BLaER1 treated with 17β-estradiol and CSF1 and Interleukin-3, amounts not matched to agents 10 nM and 100 nM (cell line): ENCODE measurements around the gene ALK.

Experiments used
- H3K27ac ChIP-seq, 11 experiments: shearing (Covaris generic); formaldehyde crosslinking; 2 replicates each; pipeline ENCODE4 v1.8.1; 2022
- H3K27me3 ChIP-seq, 11 experiments: shearing (Covaris generic); formaldehyde crosslinking; 2 replicates each; pipeline ENCODE4 v1.8.1; 2022
- H3K36me3 ChIP-seq, 11 experiments: shearing (Covaris generic); formaldehyde crosslinking; 2 replicates each; pipeline ENCODE4 v1.8.1; 2022
- H3K4me1 ChIP-seq, 10 experiments: shearing (Covaris generic); formaldehyde crosslinking; 2 replicates each; pipeline ENCODE4 v1.8.1; 2022
- H3K4me2 ChIP-seq, 11 experiments: shearing (Covaris generic); formaldehyde crosslinking; 2 replicates each; pipeline ENCODE4 v1.8.1; 2022
- H3K4me3 ChIP-seq, 10 experiments: shearing (Covaris generic); formaldehyde crosslinking; 2 replicates each; pipeline ENCODE4 v1.8.1; 2022
- H3K9ac ChIP-seq, 11 experiments: shearing (Covaris generic); formaldehyde crosslinking; 2 replicates each; pipeline ENCODE4 v1.8.1; 2022
- H3K9me3 ChIP-seq, 11 experiments: shearing (Covaris generic); formaldehyde crosslinking; replicated peaks in 1 of 11; 2 replicates each; pipeline ENCODE4 v1.8.1; 2022
- H4K20me1 ChIP-seq, 11 experiments: shearing (Covaris generic); formaldehyde crosslinking; 2 replicates each; pipeline ENCODE4 v1.8.1; 2022
- Cebpa-rat ChIP-seq, 11 experiments: shearing (Covaris generic); IDR thresholded peaks; 2 replicates each; pipeline ENCODE4 v1.8.1; 2022

Gene ALK

DNA sequence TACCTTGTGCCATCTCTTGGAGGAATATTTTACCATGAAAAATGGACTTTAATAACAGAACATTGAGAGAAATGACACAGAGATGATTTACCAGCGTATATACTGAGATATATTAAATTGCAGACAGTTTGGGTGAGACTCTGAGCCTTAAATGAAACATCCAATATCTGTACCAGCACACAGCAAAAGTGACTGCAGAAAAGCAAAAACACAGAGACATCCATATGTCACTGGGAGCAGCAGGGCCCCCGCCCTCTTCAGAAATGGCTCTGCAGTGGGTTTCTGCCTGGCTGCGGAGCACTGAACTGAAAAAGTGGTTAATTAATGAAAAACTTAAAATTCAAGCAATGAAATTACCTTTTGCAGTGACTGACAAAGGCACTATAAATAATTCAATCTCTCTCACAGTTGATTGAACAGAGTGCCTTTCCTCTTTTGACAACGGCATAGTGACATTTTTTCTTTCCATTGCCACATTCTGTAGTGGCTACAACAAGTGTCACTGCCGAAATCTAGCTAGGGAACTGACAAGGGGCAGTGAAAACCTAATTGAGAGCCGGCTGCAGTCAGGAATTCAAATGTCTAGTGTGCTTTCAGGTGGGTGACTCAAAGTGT, 353.4 kb downstream of the ALK start:
- no peak overlapping the region for H3K27ac ChIP-seq
- H3K4me2 ChIP-seq = peak overlapping the region in 9 of 11 experiments; percentile 13 to 66 (median 49); a peak in 17 of 22 replicates
- H3K4me3 ChIP-seq = no peak overlapping the region
- peaks cover 0 to 15% (median 12%) of the 10 kb centered on the region in 10 experiments; a peak in 14 of 20 replicates for H3K4me1 ChIP-seq
- H3K9ac ChIP-seq = no peak overlapping the region
- TF ChIP-seq Cebpa-rat (IDR thresholded peaks at IDR 0.05) = no peak
- H4K20me1 ChIP-seq = no peaks in the 10 kb centered on the region; a peak in 1 of 22 replicates
- H3K9me3 ChIP-seq = no peaks in the 10 kb centered on the region
- H3K27me3 ChIP-seq = no peaks in the 10 kb centered on the region
- no peaks in the 10 kb centered on the region for H3K36me3 ChIP-seq

DNA sequence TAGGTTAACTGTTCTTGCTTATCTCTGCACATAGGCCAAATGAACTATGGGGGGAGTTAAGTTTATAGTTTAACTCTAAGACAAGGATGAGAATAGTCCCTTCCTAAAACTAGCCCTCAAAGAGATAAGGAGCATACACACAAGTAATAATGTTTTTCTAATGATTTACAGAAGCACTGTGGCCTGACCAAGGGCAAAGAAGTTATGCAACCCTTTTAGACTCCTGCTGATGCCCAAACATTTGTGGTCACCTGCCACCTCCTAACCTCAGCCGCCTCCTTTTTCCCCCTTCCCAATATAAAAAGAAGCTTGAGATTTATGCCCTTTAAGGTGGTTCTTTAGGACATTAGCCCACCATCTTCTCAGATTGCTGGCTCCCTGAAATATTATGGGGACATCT, 357.7 kb downstream of the ALK start:
- no peak overlapping the region for H3K4me3 ChIP-seq
- no peak overlapping the region for H3K27ac ChIP-seq
- no peak for TF ChIP-seq Cebpa-rat (IDR thresholded peaks at IDR 0.05)
- H3K27me3 ChIP-seq = no peaks in the 10 kb centered on the region
- peaks cover 0 to 6% (median 0%) of the 10 kb centered on the region in 11 experiments; a peak in 3 of 22 replicates for H3K9me3 ChIP-seq
- H3K36me3 ChIP-seq = no peaks in the 10 kb centered on the region
- peaks cover 0 to 16% (median 12%) of the 10 kb centered on the region in 10 experiments; a peak in 15 of 20 replicates for H3K4me1 ChIP-seq
- H4K20me1 ChIP-seq = no peaks in the 10 kb centered on the region
- H3K4me2 ChIP-seq = no peak overlapping the region
- H3K9ac ChIP-seq = no peak overlapping the region

DNA sequence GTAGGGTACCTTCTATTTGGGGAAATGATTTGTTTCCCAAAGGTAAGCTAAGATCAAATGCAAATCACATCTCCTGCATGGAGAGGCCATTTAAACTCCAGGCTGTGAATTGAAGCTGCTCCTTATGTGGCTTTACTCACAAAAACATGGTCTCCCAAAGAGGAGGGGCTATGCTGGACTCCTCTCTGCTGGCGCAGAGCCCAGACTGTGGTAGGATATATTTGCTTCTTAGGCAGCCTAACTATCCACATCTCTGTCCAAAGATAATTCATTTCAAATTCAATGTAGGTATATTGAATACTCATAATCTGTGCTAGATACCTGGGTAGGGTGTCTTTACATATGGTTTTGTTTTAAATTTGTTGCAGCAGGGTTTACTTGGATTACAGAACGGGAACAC, 358.5 kb downstream of the ALK start:
- H3K9me3 ChIP-seq = peaks cover 0 to 6% (median 0%) of the 10 kb centered on the region in 11 experiments; a peak in 3 of 22 replicates
- H3K27ac ChIP-seq = no peak overlapping the region
- H3K4me3 ChIP-seq = no peak overlapping the region
- TF ChIP-seq Cebpa-rat (IDR thresholded peaks at IDR 0.05) = no peak
- H3K4me2 ChIP-seq = no peak overlapping the region
- no peaks in the 10 kb centered on the region for H4K20me1 ChIP-seq
- no peak overlapping the region for H3K9ac ChIP-seq
- H3K27me3 ChIP-seq = no peaks in the 10 kb centered on the region
- H3K4me1 ChIP-seq = peaks cover 0 to 9% (median 5%) of the 10 kb centered on the region in 10 experiments; a peak in 14 of 20 replicates
- H3K36me3 ChIP-seq = no peaks in the 10 kb centered on the region

DNA sequence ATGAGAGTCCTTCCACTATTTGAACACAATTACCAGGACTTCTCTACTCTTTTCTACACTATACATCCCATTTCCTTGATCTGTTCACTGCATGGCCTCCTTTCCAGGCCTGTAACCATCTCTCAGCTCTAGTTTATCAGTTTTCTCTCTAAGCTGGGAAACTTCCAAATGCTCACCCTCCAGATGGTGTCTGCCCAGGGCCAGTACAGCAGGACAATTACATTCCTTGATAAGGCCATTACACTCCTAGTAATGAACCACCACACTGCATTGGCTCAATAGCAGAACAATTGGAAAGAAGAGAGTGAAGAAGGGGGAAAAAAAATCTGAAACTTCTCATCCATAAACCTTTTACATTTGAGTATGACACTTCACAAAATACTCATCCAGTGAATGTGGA, 359.1 kb downstream of the ALK start:
- no peaks in the 10 kb centered on the region for H3K36me3 ChIP-seq
- H3K4me3 ChIP-seq = no peak overlapping the region
- no peak overlapping the region for H3K27ac ChIP-seq
- H4K20me1 ChIP-seq = no peaks in the 10 kb centered on the region
- H3K4me2 ChIP-seq = no peak overlapping the region
- no peak overlapping the region for H3K9ac ChIP-seq
- peaks cover 0 to 6% (median 0%) of the 10 kb centered on the region in 11 experiments; a peak in 3 of 22 replicates for H3K9me3 ChIP-seq
- H3K4me1 ChIP-seq = peaks cover 0 to 5% (median under 1%) of the 10 kb centered on the region in 10 experiments; a peak in 6 of 20 replicates
- TF ChIP-seq Cebpa-rat (IDR thresholded peaks at IDR 0.05) = no peak
- no peaks in the 10 kb centered on the region for H3K27me3 ChIP-seq

DNA sequence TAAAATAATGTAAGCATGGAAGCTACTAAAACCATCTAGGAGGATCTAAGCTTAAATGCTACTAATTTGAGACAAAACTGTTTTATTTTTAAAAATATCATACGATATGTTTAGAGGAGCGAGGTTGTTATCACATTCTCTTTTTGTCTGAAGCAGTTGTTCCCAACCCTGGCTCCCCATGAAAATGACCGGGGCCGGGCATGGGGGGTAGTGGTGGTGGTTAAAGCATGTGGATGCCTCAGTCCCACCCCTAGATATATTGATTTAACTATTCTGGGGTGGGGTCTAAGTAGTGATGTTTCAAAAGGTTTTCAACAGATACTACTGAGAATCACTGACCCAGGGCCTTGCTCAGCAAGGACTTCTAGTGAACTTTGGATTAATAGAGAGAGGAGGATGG, 359.8 kb downstream of the ALK start:
- no peak overlapping the region for H3K4me3 ChIP-seq
- H3K36me3 ChIP-seq = no peaks in the 10 kb centered on the region
- TF ChIP-seq Cebpa-rat (IDR thresholded peaks at IDR 0.05) = no peak
- no peak overlapping the region for H3K27ac ChIP-seq
- H3K9ac ChIP-seq = no peak overlapping the region
- peaks cover 0 to 5% (median 0%) of the 10 kb centered on the region in 10 experiments; a peak in 3 of 20 replicates for H3K4me1 ChIP-seq
- H3K9me3 ChIP-seq = peaks cover 0 to 6% (median 0%) of the 10 kb centered on the region in 11 experiments; a peak in 3 of 22 replicates
- no peak overlapping the region; a peak in 1 of 22 replicates for H3K4me2 ChIP-seq
- H4K20me1 ChIP-seq = no peaks in the 10 kb centered on the region
- H3K27me3 ChIP-seq = no peaks in the 10 kb centered on the region

DNA sequence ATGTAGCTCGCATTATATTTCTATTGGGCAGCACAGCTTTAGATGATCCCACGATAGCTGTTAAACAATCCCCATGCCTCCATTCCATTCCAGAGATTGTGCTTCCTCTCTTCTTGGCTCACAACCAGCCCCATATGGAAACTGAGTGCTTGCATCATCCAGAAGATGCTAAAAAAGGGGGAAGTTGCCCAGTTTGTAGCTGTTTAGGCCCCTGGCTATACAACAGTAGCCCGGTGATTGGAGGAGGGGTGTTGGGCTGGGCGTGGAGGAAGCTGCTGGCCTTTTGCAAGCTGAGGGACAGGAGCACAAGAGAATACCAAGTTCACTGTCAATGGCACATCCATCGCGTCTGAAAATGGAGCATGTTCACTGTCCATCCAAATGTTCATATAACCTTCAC, 360.2 kb downstream of the ALK start:
- no peak for TF ChIP-seq Cebpa-rat (IDR thresholded peaks at IDR 0.05)
- Histone ChIP-seq H3K4me1 (peaks cover 0 to 5% (median 0%) of the 10 kb centered on the region in 10 experiments; a peak in 3 of 20 replicates), H3K36me3 (no peaks in the 10 kb centered on the region)

DNA sequence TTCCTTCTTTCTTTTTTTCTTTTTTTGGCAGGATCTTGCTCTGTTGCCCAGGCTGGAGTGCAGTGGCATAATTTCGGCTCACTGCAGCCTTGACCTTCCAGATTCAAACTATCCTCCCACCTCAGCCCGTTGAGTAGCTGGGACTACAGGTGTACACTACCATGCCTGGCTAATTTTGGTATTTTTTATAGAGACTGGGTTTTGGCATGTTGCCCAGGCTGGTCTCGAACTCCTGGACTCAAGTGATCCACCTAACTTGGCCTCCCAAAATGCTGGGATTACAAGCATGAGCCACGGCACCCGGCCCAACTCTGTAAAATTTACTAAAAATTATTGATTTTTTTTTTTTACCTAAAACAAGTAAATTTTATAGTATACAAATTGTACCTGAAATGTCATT, 360.8 kb downstream of the ALK start:
- TF ChIP-seq Cebpa-rat (IDR thresholded peaks at IDR 0.05) = no peak

More for the DNA sequence above, 360.2 kb downstream of the ALK start:
- Histone ChIP-seq H3K27me3 (no peaks in the 10 kb centered on the region), H3K27ac (no peak overlapping the region), H4K20me1 (no peaks in the 10 kb centered on the region), H3K4me3 (no peak overlapping the region), H3K4me2 (peak overlapping the region in 1 of 11 experiments; percentile 32; a peak in 1 of 22 replicates), H3K9ac (no peak overlapping the region), H3K9me3 (peaks cover 0 to 6% (median 0%) of the 10 kb centered on the region in 11 experiments; a peak in 3 of 22 replicates)

DNA sequence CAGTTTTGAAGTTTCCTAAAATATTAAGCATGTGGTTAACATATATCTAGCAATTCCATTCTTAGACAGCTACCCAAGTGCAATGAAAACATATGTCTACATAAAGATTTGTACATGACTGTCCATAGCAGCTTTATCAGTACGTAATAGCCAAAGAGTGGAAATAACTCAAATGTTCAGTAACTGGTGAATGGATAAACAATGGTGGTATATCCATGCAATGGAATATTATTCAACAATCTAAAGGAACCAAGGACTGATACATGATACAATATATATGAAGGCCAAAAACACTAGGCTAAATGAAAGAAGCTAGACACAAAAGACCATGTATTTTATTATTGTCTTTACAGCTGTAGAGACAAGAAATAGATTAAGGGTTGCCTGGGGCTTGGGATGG, 361.4 kb downstream of the ALK start:
- H3K36me3 ChIP-seq = no peaks in the 10 kb centered on the region
- peaks cover 0 to 6% (median 0%) of the 10 kb centered on the region in 10 experiments; a peak in 5 of 20 replicates for H3K4me1 ChIP-seq
- no peaks in the 10 kb centered on the region for H3K27me3 ChIP-seq
- H3K9me3 ChIP-seq = peaks cover 0 to 6% (median 0%) of the 10 kb centered on the region in 11 experiments; a peak in 3 of 22 replicates
- no peak for TF ChIP-seq Cebpa-rat (IDR thresholded peaks at IDR 0.05)
- no peak overlapping the region for H3K4me2 ChIP-seq
- H3K27ac ChIP-seq = no peak overlapping the region
- no peak overlapping the region for H3K9ac ChIP-seq
- no peak overlapping the region for H3K4me3 ChIP-seq
- H4K20me1 ChIP-seq = no peaks in the 10 kb centered on the region

More for the DNA sequence above, 360.8 kb downstream of the ALK start:
- no peaks in the 10 kb centered on the region for H3K36me3 ChIP-seq
- H3K4me3 ChIP-seq = no peak overlapping the region
- H3K27ac ChIP-seq = no peak overlapping the region
- peaks cover 0 to 6% (median 0%) of the 10 kb centered on the region in 11 experiments; a peak in 3 of 22 replicates for H3K9me3 ChIP-seq
- H3K9ac ChIP-seq = no peak overlapping the region
- no peaks in the 10 kb centered on the region for H4K20me1 ChIP-seq
- H3K4me2 ChIP-seq = no peak overlapping the region
- no peaks in the 10 kb centered on the region for H3K27me3 ChIP-seq
- H3K4me1 ChIP-seq = peaks cover 0 to 5% (median 0%) of the 10 kb centered on the region in 10 experiments; a peak in 3 of 20 replicates

DNA sequence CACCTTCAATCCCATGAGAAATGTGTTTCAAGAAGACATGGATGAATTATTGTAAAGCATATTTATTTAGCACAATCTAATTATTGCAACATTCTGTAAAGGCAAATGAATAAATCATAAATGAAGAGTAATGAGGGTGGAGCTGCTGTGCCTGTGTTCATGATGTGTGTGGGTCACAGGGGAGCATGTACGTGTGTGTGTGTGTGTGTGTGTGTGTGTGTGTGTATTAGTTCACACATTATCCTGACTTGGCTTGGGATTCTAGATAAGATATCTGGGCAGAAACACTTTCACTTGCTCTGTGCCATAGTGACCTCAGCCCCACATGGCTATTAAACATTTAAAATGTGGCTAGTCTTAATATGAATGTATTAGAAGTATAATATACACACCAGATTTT, 361.8 kb downstream of the ALK start:
- TF ChIP-seq Cebpa-rat (IDR thresholded peaks at IDR 0.05) = no peak
- Histone ChIP-seq H3K36me3 (no peaks in the 10 kb centered on the region), H3K4me3 (no peak overlapping the region), H3K27ac (no peak overlapping the region), H3K27me3 (no peaks in the 10 kb centered on the region), H3K4me2 (no peak overlapping the region), H3K9me3 (peaks cover 0 to 6% (median 0%) of the 10 kb centered on the region in 11 experiments; a peak in 3 of 22 replicates), H3K9ac (no peak overlapping the region), H3K4me1 (peaks cover 0 to 10% (median 0%) of the 10 kb centered on the region in 10 experiments; a peak in 5 of 20 replicates), H4K20me1 (no peaks in the 10 kb centered on the region)
